KMS-11 (cell line): ENCODE results near the gene PGRMC1.

Experiments used
- H2AFZ ChIP-seq: fragments of 200-600 bp; sonication (generic); 2 replicates; pipeline ENCODE4 v1.6.1; 2016; ENCODE audit warnings: antibody characterized with exemption, mixed run types, low read depth
- H3K27ac ChIP-seq: fragments of 200-600 bp; sonication (generic); 2 replicates; pipeline ENCODE4 v1.6.1; 2016; ENCODE audit warnings: mild to moderate bottlenecking, mixed run types
- H3K27me3 ChIP-seq: fragments of 200-600 bp; sonication (generic); 2 replicates; pipeline ENCODE4 v1.6.1; 2017; ENCODE audit warnings: mild to moderate bottlenecking, low read depth, mixed run types, moderate library complexity; ENCODE audit not compliant: insufficient read depth
- H3K36me3 ChIP-seq: fragments of 200-600 bp; sonication (generic); 2 replicates; pipeline ENCODE4 v1.6.1; 2017; ENCODE audit warnings: mild to moderate bottlenecking, mixed run types; ENCODE audit not compliant: insufficient read depth
- H3K4me1 ChIP-seq: fragments of 200-600 bp; sonication (generic); 2 replicates; pipeline ENCODE4 v1.6.1; 2016; ENCODE audit warnings: mild to moderate bottlenecking, low read depth, mixed run types; ENCODE audit not compliant: poor library complexity, severe bottlenecking
- H3K4me2 ChIP-seq: fragments of 200-600 bp; sonication (generic); 2 replicates; pipeline ENCODE4 v1.7.0; 2016; ENCODE audit warnings: mild to moderate bottlenecking, mixed run types
- H3K4me3 ChIP-seq: fragments of 200-600 bp; sonication (generic); IDR thresholded peaks from 2 replicates; pipeline ENCODE4 v1.6.1; 2017; ENCODE audit warnings: low read depth, low read length, mixed read lengths; ENCODE audit not compliant: insufficient read depth
- H3K79me2 ChIP-seq: fragments of 200-600 bp; sonication (generic); 2 replicates; pipeline ENCODE4 v1.6.1; 2016; ENCODE audit warnings: low read depth, mixed run types; ENCODE audit not compliant: insufficient read depth
- H3K9ac ChIP-seq: fragments of 200-600 bp; sonication (generic); 2 replicates; pipeline ENCODE4 v1.6.1; 2016; ENCODE audit warnings: mild to moderate bottlenecking, mixed run types
- H4K20me1 ChIP-seq: fragments of 200-600 bp; sonication (generic); 2 replicates; pipeline ENCODE4 v1.6.1; 2016; ENCODE audit warnings: mild to moderate bottlenecking, mixed run types; ENCODE audit not compliant: insufficient read depth
- TF ChIP-seq, protein P1 (sequence below): fragments of 200-600 bp; sonication (generic); conservative IDR thresholded peaks from 2 replicates; pipeline ENCODE4 v1.6.1; 2017; ENCODE audit warnings: low read depth, mild to moderate bottlenecking, antibody characterized with exemption, low read length, moderate library complexity, mixed read lengths

PGRMC1 gene

DNA sequence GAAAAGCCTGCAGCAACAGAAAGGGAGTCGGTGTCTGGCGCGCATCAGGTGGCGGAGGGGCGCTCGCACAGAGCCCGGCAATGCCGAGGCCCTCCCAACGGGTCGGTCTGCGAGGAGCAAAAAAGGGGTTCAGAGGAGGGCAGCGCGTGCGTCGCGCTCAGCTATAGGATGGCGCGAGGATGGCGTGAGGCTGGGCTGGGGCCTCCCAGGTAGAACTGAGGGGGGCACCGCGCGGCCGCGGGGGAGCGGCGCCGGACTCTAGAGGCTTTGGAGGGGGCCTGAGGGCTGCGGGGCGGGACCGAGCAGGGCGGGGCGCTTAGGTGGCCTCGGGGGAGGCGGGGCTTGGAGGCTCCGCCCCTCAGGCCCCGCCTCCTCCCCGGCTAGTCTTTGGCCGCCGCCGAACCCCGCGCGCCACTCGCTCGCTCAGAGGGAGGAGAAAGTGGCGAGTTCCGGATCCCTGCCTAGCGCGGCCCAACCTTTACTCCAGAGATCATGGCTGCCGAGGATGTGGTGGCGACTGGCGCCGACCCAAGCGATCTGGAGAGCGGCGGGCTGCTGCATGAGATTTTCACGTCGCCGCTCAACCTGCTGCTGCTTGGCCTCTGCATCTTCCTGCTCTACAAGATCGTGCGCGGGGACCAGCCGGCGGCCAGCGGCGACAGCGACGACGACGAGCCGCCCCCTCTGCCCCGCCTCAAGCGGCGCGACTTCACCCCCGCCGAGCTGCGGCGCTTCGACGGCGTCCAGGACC is at the start of gene PGRMC1:
Gene PGRMC1, plus strand, starts transcription at position 414 of the 751 bp plus-strand sequence. Its CDS starts 79 bp downstream, at position 493.
- no peaks in the 10 kb centered on the region for H3K36me3 ChIP-seq
- peak within 1 kb of the TSS; percentile 87 for H2AFZ ChIP-seq
- peak within 1 kb of the TSS; percentile 84 for H3K4me2 ChIP-seq
- peaks cover 34% of the 10 kb centered on the region for H3K4me1 ChIP-seq
- H3K4me3 ChIP-seq: no peak within 1 kb of the TSS
- peak within 1 kb of the TSS; percentile 59 for H3K27ac ChIP-seq
- peak within 1 kb of the TSS; percentile 75 for H3K9ac ChIP-seq
- no peaks in the 10 kb centered on the region for H3K27me3 ChIP-seq
- H4K20me1 ChIP-seq: no peaks in the 10 kb centered on the region; the same call in 1 of the 2 replicates
- H3K79me2 ChIP-seq: peaks cover 34% of the 10 kb centered on the region
- TF ChIP-seq, protein P1, sequence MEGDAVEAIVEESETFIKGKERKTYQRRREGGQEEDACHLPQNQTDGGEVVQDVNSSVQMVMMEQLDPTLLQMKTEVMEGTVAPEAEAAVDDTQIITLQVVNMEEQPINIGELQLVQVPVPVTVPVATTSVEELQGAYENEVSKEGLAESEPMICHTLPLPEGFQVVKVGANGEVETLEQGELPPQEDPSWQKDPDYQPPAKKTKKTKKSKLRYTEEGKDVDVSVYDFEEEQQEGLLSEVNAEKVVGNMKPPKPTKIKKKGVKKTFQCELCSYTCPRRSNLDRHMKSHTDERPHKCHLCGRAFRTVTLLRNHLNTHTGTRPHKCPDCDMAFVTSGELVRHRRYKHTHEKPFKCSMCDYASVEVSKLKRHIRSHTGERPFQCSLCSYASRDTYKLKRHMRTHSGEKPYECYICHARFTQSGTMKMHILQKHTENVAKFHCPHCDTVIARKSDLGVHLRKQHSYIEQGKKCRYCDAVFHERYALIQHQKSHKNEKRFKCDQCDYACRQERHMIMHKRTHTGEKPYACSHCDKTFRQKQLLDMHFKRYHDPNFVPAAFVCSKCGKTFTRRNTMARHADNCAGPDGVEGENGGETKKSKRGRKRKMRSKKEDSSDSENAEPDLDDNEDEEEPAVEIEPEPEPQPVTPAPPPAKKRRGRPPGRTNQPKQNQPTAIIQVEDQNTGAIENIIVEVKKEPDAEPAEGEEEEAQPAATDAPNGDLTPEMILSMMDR: no peak

DNA sequence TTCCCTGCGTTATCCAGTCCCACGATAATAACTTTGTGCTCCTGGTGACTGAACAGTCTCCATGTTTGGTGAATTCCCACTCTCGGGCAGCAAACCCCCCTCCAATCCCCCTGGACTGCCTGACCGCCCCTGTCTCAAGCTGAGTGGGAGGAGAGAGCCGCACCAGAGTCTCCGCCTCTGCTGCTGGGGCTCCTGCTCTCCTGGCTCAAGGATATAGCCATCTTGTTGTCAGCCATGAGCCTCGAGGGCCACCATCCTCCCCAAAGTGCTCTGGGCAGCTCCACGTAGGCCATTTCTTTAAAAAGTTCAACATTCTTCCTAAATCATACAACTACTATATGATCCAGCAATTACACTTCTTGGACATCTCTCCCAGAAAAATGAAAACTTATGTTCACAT is 49.3 kb upstream of the PGRMC1 start:
- Histone ChIP-seq H4K20me1 (no peaks in the 10 kb centered on the region), H3K36me3 (no peaks in the 10 kb centered on the region), H3K4me2 (no peak overlapping the region), H3K27ac (no peak overlapping the region), H3K4me1 (no peaks in the 10 kb centered on the region), H3K79me2 (no peaks in the 10 kb centered on the region), H3K9ac (no peak overlapping the region), H3K27me3 (no peaks in the 10 kb centered on the region), H3K4me3 (no peak overlapping the region), H2AFZ (no peak overlapping the region)
- TF ChIP-seq, protein P1: no peak

DNA sequence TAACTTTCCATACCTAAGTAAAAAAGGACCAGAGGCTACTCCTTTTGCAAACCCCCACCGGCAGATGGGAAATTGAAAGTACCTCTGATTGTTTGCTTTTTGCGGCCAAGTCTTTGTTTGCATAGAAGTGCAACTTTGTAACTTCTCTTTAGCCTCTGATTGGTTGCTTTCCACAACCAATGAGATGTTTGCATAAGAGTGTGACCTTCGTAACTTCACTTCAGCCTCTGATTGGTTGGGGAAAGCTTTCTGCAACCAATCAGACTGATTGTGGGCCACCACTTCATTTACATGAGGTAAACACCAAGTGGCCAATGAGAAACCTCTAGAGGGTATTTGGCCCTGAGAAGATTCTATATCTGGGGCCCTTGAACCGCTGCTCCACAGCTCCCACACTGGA is 48.8 kb upstream of the PGRMC1 start:
- H3K4me1 ChIP-seq: no peaks in the 10 kb centered on the region
- no peak overlapping the region for H3K4me2 ChIP-seq
- TF ChIP-seq, protein P1: no peak
- H3K9ac ChIP-seq: no peak overlapping the region
- H3K36me3 ChIP-seq: no peaks in the 10 kb centered on the region
- H3K27me3 ChIP-seq: no peaks in the 10 kb centered on the region
- no peaks in the 10 kb centered on the region for H4K20me1 ChIP-seq
- H3K4me3 ChIP-seq: no peak overlapping the region
- no peak overlapping the region for H2AFZ ChIP-seq
- H3K27ac ChIP-seq: no peak overlapping the region
- no peaks in the 10 kb centered on the region for H3K79me2 ChIP-seq

DNA sequence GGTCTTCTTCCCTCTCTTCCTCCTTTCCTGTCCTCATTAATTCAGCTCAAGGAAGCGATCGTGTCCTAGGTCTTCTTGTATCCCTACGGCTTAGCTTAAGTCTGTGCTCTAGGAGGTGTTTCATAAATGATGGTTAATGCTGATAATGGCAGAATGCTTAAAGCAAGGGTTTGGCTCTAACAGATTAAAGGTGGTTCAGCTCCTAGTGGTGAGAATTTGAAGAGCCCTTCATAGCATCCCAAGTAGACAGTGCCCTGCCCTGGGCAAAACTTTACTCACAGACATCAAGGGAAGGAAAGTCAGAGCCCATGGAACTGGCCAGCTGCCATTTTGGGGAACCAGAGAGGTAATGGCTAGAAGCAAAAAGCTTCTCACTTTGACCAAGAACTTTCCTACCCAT is 47.0 kb upstream of the PGRMC1 start:
- H3K36me3 ChIP-seq: no peaks in the 10 kb centered on the region

More for the DNA sequence above, 47.0 kb upstream of the PGRMC1 start:
- Histone ChIP-seq H4K20me1 (no peaks in the 10 kb centered on the region), H3K27ac (no peak overlapping the region), H2AFZ (no peak overlapping the region), H3K79me2 (no peaks in the 10 kb centered on the region), H3K27me3 (no peaks in the 10 kb centered on the region), H3K9ac (no peak overlapping the region), H3K4me2 (no peak overlapping the region), H3K4me1 (no peaks in the 10 kb centered on the region), H3K4me3 (no peak overlapping the region)
- TF ChIP-seq, protein P1: no peak
